ENCODE measurements around the gene BMP8B.

The BMP8B gene

DNA sequence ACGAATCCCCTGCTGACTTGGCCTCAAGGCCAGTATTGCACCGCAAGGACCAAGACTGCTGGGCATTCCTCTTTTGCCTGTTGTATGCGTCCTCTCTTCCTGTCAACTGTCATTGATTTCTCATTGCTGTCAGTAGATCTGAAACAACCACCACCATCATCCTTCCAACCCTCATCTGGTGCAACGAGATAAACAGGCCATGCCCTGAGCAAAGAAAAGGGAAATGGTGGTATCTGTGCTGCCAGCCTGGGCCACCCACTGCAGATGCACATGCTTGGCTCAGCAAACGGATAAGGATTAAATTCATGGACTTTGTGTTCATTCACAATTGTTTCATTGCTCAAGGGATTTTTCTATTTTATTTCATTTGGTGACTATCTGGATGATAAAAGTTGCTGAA is 31.2 kb downstream of the BMP8B start:
- no peak for DNase-seq

DNA sequence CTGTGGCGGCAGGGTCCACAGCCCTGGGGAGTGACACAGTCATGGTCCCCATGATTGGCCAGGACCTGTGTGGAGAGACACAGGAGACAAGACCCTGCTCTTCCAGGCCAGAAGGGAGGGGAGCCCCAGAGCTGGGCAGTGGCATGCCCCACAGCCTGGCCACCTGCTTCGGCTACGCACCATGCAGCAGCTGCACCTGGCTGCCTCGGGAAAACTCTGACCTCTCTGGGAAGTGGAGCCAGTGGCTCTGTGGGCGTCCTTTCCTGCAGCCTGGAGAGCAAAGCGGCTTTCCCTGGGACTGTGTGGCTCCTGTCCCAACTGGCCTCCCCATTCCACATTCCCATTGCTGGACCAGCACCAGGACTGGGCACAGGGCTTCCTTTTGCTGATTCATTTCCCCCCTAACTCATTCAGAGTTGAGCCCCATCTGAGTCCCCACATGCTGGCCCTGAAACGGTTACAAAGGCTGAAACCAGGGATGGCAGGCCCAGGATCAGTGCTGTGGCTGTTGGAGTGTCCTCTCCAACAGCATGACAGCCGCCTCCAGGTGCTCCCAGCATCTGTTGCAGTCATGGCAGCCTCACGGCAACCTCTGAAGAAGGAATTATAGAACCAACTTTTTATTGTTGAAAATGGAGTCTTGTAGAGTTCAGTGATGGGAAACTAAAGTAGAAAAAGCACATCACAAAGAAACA is 32.6 kb downstream of the BMP8B start:
- no peak for DNase-seq

GRCh38 chr1:39754906-39755504 is 33.7 kb downstream of the BMP8B start:
- DNase-seq: no peak

DNA sequence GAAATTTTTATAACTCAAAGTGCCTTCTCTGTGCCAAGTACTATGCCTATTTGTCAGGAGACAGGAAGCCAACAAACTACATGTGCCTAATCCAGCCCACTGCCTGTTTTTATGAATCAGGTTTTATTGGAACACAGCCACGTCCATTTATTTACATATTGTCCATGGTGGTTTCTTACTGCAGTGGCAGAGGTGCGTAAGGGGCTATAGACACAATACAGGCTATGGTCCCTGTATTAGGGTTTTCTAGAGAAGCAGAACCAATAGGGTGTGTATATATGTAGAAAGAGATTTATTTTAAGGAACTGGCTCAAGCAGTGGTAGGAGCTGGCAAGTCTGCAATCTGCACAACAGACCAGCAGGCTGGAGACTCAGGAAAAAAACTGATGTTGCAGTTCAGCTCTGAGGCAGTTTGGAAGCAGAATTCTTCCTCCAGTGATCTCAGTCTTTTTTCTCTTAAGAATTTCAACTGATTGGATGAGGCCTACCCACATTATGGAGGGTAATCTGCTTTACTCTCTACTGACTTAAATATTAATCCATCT is 34.6 kb downstream of the BMP8B start:
- no peak for DNase-seq

DNA sequence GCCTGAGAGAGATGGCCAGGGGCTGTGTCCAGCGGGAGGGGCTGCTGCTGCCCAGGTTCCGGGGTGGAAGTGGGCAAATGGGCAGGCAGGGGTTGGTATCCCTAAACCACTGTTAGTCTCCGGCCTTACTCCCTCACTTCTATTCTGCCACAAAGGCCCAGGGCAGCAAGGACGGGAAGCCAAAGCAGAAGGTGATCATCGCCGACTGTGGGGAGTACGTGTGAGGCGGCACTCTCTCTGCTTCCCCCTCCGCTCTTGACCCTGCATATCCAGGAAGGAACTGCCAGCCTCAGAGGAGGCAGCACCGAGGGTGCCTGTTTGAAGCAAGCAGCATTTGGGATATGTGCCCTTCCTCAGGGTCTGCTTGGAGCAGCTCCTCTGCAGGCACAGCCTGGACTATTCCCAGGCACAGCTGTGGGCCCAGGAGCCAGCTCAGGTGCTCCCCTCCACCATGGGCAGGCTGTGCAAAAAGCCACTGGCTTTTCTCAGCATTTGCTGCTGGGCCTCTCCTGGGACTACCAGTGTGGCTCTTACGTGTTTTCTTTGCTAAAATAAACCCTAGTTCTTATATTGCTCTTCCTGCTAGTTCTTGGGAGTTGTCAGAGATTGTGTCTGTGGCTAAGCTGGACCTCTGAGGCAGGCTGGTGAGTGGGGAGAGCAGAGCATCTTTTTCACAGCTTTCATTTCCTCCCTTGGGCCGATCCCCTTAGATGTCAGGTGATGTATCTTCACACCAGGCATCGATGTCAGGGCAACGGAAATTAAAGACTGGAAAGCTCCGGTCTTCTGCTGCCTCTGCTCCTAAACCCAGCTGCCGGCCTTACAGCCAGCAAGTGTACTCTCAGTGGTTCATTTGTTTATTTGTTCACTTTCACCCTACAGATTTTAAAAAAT is 35.3 kb downstream of the BMP8B start:
- no peak for DNase-seq

DNA sequence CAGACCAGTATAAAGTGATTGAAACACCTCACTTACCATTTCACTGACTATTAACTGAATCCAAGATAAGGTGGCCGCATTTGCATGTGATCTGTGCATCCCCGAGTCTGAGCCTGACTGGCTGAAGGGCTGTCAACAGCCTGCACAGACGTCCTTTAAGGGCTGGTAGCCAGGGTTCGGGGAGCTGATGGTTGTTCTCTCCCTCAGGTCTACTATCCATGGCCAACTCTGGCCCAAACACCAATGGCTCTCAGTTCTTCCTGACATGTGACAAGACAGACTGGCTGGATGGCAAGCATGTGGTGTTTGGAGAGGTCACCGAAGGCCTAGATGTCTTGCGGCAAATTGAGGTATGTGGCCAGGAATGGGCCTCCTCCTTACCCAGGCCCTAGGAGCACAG is 36.0 kb downstream of the BMP8B start:
- no peak for DNase-seq

DNA sequence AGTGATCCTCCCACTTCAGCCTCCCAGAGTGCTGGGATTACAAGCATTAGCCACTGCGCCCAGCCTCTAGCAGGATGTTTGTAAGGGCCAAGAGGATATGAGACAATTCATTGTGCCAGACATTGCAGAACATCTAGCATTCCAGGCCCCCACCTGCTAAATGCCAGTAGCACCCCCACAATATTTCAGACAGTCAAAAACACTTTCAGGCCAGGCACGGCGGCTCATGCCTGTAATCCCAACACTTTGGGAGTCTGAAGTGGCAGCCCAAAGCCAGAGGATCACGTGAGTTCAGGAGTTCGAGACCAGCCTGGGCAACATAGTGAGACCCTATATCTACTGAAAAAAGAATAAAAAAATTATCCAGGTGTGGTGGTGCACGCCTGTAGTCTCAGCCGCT is 37.1 kb downstream of the BMP8B start:
- DNase-seq: no peak

- no peak for DNase-seq
Observed at GRCh38 chr1:39745016-39745670, 43.5 kb downstream of the BMP8B start.

DNA sequence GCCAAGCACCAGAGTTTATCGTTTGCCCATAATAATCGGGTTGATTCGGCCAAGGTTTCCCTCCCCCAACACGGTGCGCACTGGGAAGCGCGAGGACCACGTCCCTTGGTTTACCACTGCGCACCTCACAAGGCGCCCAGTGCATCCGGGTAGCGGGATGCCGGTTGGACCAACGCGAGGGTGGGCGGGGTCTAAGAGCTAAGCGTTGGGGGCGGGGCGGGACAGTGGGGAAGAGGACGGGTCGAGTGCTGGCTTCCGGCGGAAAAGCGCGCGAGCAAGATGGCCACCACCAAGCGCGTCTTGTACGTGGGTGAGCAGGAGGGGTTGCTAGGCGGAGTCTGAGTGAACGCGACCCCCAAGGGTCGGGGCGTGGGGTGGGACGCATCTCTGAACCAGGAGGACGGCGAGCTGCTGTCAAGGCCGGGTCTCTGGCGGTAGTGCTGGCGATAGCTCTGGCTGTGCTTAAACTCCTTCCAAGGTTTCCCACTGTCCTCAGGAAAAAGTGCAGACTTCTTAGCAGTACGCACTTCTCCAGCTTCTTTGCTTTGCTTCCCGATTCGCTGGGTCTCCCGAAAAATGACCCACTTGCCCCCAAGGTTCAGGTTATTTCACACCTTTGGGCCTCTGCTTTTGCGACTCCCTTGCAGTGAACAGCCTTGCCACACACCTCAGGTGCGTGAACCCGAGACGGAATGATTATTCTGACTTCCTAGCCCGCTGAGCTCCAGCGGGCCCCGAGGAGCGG is 49.9 kb downstream of the BMP8B start, which contains the start of gene PPIE:
TSS of gene PPIE (plus strand) at position 261 of the 745 bp plus-strand sequence. CDS start at position 280, 19 bp downstream.
- DNase-seq: peak; percentile 77

DNA sequence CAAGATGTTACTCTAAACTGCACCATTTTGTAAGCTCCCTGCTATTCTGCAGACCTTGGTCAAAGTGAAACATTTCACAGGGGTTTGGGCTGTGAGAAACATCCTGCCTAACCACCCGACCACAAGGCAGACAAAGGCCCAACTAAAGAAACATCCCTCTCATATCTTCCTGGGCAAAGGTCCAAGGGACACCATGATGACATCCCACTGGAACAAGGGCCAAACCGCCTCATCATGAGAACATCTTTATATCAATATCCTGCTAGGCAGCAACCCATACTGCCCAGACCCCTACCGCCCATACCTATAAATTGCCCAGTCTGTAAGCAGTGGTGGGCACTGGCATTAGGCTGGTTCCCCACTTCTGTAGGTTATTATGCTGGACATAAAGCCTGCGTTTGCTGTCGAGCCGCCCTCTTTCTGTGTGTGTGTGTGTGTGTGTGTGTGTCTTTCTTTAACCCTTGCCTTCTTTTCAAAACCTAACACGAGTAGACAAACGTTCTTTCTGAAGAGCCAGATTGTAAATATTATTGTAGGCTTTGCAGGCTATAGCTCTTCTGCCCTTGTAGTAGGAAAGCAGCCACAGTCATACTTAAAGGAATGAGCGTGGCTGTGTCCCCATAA is 51.0 kb downstream of the BMP8B start:
- no peak for DNase-seq

- DNase-seq: no peak
Observed at GRCh38 chr1:39735731-39736130, 52.9 kb downstream of the BMP8B start.

GRCh38 chr1:39733161-39733560 is 55.5 kb downstream of the BMP8B start:
- DNase-seq: no peak

- DNase-seq: no peak
Observed at GRCh38 chr1:39732730-39733129, 55.9 kb downstream of the BMP8B start.

DNA sequence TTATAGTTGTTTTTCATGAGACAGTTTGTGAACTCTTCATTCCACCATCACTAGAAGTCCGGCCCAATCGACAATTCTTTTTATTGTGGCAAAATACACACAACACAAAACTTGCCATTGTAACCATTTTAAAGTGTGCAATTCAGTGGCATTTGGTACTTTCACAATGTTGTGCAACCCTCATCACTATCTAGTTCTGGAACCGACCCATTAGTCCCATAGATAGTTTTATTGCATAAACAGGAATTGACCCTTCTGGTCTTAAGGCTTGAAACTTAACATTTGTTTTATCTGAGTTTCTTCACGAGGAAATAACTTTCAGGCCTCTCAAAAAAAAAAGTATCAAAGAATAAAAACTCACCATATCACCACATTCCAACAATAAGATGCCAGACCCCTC is 58.8 kb downstream of the BMP8B start:
- no peak for DNase-seq

GRCh38 chr1:39729030-39729429 is 59.6 kb downstream of the BMP8B start:
- DNase-seq: no peak

- no peak for DNase-seq
Observed at GRCh38 chr1:39727932-39728317, 60.7 kb downstream of the BMP8B start.

GRCh38 chr1:39727221-39727931 is 61.3 kb downstream of the BMP8B start:
- no peak for DNase-seq

GRCh38 chr1:39726600-39726999 is 62.1 kb downstream of the BMP8B start:
- DNase-seq: no peak

DNA sequence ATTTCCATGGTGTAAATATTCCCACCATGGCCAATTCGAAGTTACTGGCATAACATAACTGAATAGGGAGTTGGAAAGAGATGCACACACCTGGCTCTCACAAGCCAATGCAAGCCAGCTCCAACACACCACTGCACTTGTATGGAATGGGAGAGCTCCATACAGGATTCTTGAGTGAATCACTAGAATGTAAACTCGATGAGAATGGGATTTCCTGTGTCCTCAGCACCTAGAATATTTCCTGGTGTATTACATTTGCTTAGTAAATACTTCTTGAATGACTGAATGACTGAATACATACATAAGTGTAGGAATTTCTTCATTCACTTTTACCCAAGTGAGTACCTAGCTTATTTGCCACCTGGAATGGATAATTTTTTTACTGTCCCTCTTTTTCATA is 66.2 kb downstream of the BMP8B start:
- no peak for DNase-seq

- DNase-seq: no peak
Observed at GRCh38 chr1:39721664-39722063, 67.0 kb downstream of the BMP8B start.

Measured in amniotic stem cell (primary cell).